Suppressor macrophage treated with lipopolysaccharide for 1 hour (primary cell): Measurements from ENCODE around the gene SLAMF9.

Experiments
- DNase-seq, 3 donors: peaks; one replicate each; pipeline ENCODE4 v3.0.0-alpha.2; 2020 to 2022

SLAMF9 gene

GRCh38 chr1:159932296-159933285 is 21.4 kb downstream of the SLAMF9 start:
- DNase-seq: peak; percentile 44 to 50 (median 45)

- no peak for DNase-seq
Measured at GRCh38 chr1:159931795-159932173, 22.3 kb downstream of the SLAMF9 start.

GRCh38 chr1:159931101-159931794 is 22.8 kb downstream of the SLAMF9 start:
- DNase-seq: no peak

- DNase-seq: no peak
Measured at GRCh38 chr1:159930634-159931033, 23.4 kb downstream of the SLAMF9 start.

- no peak for DNase-seq
Measured at GRCh38 chr1:159930216-159930615, 23.8 kb downstream of the SLAMF9 start.

- DNase-seq: no peak
Measured at GRCh38 chr1:159929155-159930051, 24.6 kb downstream of the SLAMF9 start.

GRCh38 chr1:159928491-159929050 is 25.5 kb downstream of the SLAMF9 start:
- no peak for DNase-seq

- peak; percentile 33 to 49 (median 40) for DNase-seq
Measured at GRCh38 chr1:159927849-159928431, 26.1 kb downstream of the SLAMF9 start.

- DNase-seq: no peak
Measured at GRCh38 chr1:159927211-159927848, 26.7 kb downstream of the SLAMF9 start.

- DNase-seq: peak in 2 of 3 donors; percentile 35 to 48
Measured at GRCh38 chr1:159925719-159926078, 28.3 kb downstream of the SLAMF9 start.

GRCh38 chr1:159924791-159925718 is 29.0 kb downstream of the SLAMF9 start, which contains the start of gene TAGLN2:
TAGLN2 (minus strand) TSS chr1:159925507; CDS start chr1:159920509, 4,998 bp downstream.
- peak; percentile 93 to 97 (median 95) for DNase-seq

- DNase-seq: peak; percentile 90 to 96 (median 93)
Measured at GRCh38 chr1:159924025-159924790, 29.8 kb downstream of the SLAMF9 start.

- DNase-seq: peak; percentile 87 to 93 (median 93)
Measured at GRCh38 chr1:159923203-159924024, 30.6 kb downstream of the SLAMF9 start.

- peak in 1 of 3 donors; percentile 14 for DNase-seq
Measured at GRCh38 chr1:159922511-159923202, 31.4 kb downstream of the SLAMF9 start.

GRCh38 chr1:159921700-159922504 is 32.1 kb downstream of the SLAMF9 start:
- DNase-seq: peak; percentile 42 to 57 (median 43)

- peak; percentile 53 to 74 (median 69) for DNase-seq
Measured at GRCh38 chr1:159921251-159921650, 32.8 kb downstream of the SLAMF9 start.

GRCh38 chr1:159920651-159921050 is 33.4 kb downstream of the SLAMF9 start:
- DNase-seq: no peak
